Neuronal stem cell (in vitro differentiated cells): Measurements from ENCODE around the gene TMCC1.

ENCODE experiments used
- DNase-seq: peaks from one replicate; pipeline ENCODE4 v3.0.0-alpha.2; 2013; ENCODE audit warnings: low spot score
- H2AFZ ChIP-seq: one replicate; pipeline ENCODE4 v1.6.1; 2013; ENCODE audit warnings: mild to moderate bottlenecking, low read length, inconsistent platforms
- H2AK5ac ChIP-seq: 2 replicates; pipeline ENCODE4 v1.6.1; 2013; ENCODE audit warnings: low read depth, mild to moderate bottlenecking, inconsistent platforms, low read length, moderate library complexity, mixed read lengths
- H2BK120ac ChIP-seq: 2 replicates; pipeline ENCODE4 v1.6.1; 2013; ENCODE audit warnings: low read depth, mild to moderate bottlenecking, inconsistent platforms, low read length, moderate library complexity, mixed read lengths
- H2BK12ac ChIP-seq: one replicate; pipeline ENCODE4 v1.6.1; 2013; ENCODE audit warnings: low read length, inconsistent platforms
- H2BK15ac ChIP-seq: 2 replicates; pipeline ENCODE4 v1.6.1; 2013; ENCODE audit warnings: mild to moderate bottlenecking, low read length, inconsistent platforms, mixed read lengths
- H2BK5ac ChIP-seq: one replicate; pipeline ENCODE4 v1.6.1; 2013; ENCODE audit warnings: inconsistent platforms, mild to moderate bottlenecking, low read length, moderate library complexity
- H3K14ac ChIP-seq: one replicate; pipeline ENCODE4 v1.6.1; 2013; ENCODE audit warnings: low read length, inconsistent platforms
- H3K18ac ChIP-seq: 2 replicates; pipeline ENCODE4 v1.6.1; 2013; ENCODE audit warnings: low read length, inconsistent platforms
- H3K23ac ChIP-seq: 2 replicates; pipeline ENCODE4 v1.6.1; 2013; ENCODE audit warnings: low read depth, mild to moderate bottlenecking, mixed read lengths, low read length, inconsistent platforms; ENCODE audit not compliant: poor library complexity
- H3K27ac ChIP-seq: replicated peaks from 3 replicates; pipeline ENCODE4 v1.5.1; 2013; ENCODE audit warnings: low read length, inconsistent platforms
- H3K27me3 ChIP-seq, 3 experiments: 2 replicates each; pipeline ENCODE4 v1.6.1; 2013; ENCODE audit warnings: low read length in 3 of 3, mild to moderate bottlenecking in 2 of 3, inconsistent platforms in 1 of 3, low read depth in 1 of 3, mixed read lengths in 1 of 3, moderate library complexity in 1 of 3; ENCODE audit not compliant: control insufficient read depth in 3 of 3, insufficient read depth in 3 of 3
- H3K36me3 ChIP-seq, 2 donors: replicated peaks in 1 of 2; 2 replicates each; pipeline ENCODE4 v1.6.1; 2013; ENCODE audit warnings: low read length in 2 of 2; ENCODE audit not compliant: control insufficient read depth in 2 of 2, insufficient read depth in 2 of 2
- H3K4ac ChIP-seq: 2 replicates; pipeline ENCODE4 v1.6.1; 2013; ENCODE audit warnings: inconsistent platforms, mild to moderate bottlenecking, low read length, moderate library complexity
- H3K4me1 ChIP-seq, 2 donors: 1 replicate in 1 of 2; 2 replicates in 1 of 2; pipeline ENCODE4 v1.6.1; 2013; ENCODE audit warnings: low read length in 2 of 2, low read depth in 1 of 2; ENCODE audit not compliant: control insufficient read depth in 2 of 2, insufficient read depth in 1 of 2
- H3K4me2 ChIP-seq: one replicate; pipeline ENCODE4 v1.6.1; 2013; ENCODE audit warnings: mild to moderate bottlenecking, low read length, inconsistent platforms; ENCODE audit not compliant: insufficient read depth, poor library complexity, severe bottlenecking
- H3K4me3 ChIP-seq, 2 donors: 2 replicates each; pipeline ENCODE4 v1.5.1; 2013; ENCODE audit warnings: low read length in 2 of 2, mild to moderate bottlenecking in 2 of 2, inconsistent platforms in 1 of 2, moderate library complexity in 1 of 2
- H3K79me1 ChIP-seq: one replicate; pipeline ENCODE4 v1.6.1; 2013; ENCODE audit warnings: low read depth, mild to moderate bottlenecking, inconsistent platforms, low read length, moderate library complexity
- H3K9ac ChIP-seq: one replicate; pipeline ENCODE4 v1.6.1; 2013; ENCODE audit warnings: mild to moderate bottlenecking, low read depth, low read length, inconsistent platforms; ENCODE audit not compliant: poor library complexity
- H3K9me3 ChIP-seq, 2 donors: replicated peaks in 1 of 2; 2 replicates each; pipeline versions ENCODE3 to v1.6.1; 2013; ENCODE audit warnings: low read length in 2 of 2, mild to moderate bottlenecking in 2 of 2, inconsistent platforms in 1 of 2, low read depth in 1 of 2, mixed read lengths in 1 of 2, moderate library complexity in 1 of 2; ENCODE audit not compliant: control insufficient read depth in 2 of 2, insufficient read depth in 1 of 2
- H4K8ac ChIP-seq: one replicate; pipeline ENCODE4 v1.6.1; 2013; ENCODE audit warnings: low read depth, mild to moderate bottlenecking, inconsistent platforms, low read length, moderate library complexity
- H4K91ac ChIP-seq: one replicate; pipeline ENCODE4 v1.6.1; 2013; ENCODE audit warnings: low read length, low read depth, mild to moderate bottlenecking, inconsistent platforms; ENCODE audit not compliant: poor library complexity
- WGBS, 2 donors: extraction: QIAGEN DNeasy Blood & Tissue Kit; methylation state at CpG; one replicate each; pipeline ENCODE4 v1.1.7; 2013; ENCODE audit warnings: missing lambda C conversion rate in 2 of 2, mixed read lengths in 1 of 2; ENCODE audit not compliant: insufficient read length in 2 of 2, insufficient replicate concordance in 1 of 2; ENCODE audit errors: extremely low coverage in 2 of 2; 5-methylcytosine and 5-hydroxymethylcytosine counted together

TMCC1 gene

DNA sequence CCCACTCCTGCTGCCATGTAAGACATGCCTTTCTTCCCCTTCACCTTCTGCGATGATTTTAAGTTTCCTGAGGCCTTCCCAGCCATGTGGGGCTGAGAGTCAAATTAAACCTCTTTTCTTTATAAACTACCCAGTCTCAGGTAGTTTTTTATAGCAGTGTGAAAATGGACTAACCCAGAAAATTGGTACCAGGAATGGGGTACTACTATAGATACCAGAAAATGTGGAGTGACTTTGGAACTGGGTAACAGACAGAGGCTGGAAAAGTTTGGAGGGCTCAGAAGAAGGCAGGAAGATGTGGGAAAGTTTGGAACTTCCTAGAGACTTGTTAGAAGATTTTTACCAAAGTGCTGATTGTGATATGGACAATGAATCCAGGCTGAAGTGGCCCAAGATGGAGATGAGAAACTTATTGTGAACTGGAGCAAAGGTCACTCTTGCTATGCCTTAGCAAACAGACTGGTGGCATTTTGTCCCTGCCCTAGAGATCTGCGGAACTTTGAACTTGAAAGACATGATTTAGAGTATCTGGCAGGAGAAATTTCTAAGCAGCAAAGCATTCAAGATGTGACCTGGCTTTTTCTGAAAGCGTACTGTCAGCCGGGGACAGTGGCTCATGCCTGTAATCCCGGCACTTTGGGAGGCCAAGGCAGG lies 52.7 kb downstream of the TMCC1 start:
- H4K91ac ChIP-seq, result no peak overlapping the region
- H3K4ac ChIP-seq, result no peak overlapping the region
- H3K36me3 ChIP-seq, result peaks cover 0 to 4% of the 10 kb centered on the region in 2 donors
- no peak overlapping the region for H2AFZ ChIP-seq
- H3K4me3 ChIP-seq, result no peak overlapping the region
- H2BK120ac ChIP-seq, result no peak overlapping the region
- no peak for DNase-seq
- no peak overlapping the region for H2BK12ac ChIP-seq
- no peaks in the 10 kb centered on the region for H3K27me3 ChIP-seq
- H3K79me1 ChIP-seq, result no peaks in the 10 kb centered on the region
- WGBS, 2 donors, result no CpG with 5 or more reads among the region's 5 CpGs
- peaks cover 3 to 23% of the 10 kb centered on the region in 2 donors for H3K9me3 ChIP-seq
- H3K23ac ChIP-seq, result no peak overlapping the region
- H2BK5ac ChIP-seq, result no peak overlapping the region
- H3K9ac ChIP-seq, result no peak overlapping the region
- no peak overlapping the region for H2AK5ac ChIP-seq
- no peak overlapping the region for H3K4me2 ChIP-seq
- no peak overlapping the region for H3K14ac ChIP-seq
- H3K4me1 ChIP-seq, result peaks cover 6 to 12% of the 10 kb centered on the region in 2 donors
- H3K18ac ChIP-seq, result no peak overlapping the region
- no peak overlapping the region for H4K8ac ChIP-seq
- H3K27ac ChIP-seq, result no peak overlapping the region
- no peak overlapping the region for H2BK15ac ChIP-seq

DNA sequence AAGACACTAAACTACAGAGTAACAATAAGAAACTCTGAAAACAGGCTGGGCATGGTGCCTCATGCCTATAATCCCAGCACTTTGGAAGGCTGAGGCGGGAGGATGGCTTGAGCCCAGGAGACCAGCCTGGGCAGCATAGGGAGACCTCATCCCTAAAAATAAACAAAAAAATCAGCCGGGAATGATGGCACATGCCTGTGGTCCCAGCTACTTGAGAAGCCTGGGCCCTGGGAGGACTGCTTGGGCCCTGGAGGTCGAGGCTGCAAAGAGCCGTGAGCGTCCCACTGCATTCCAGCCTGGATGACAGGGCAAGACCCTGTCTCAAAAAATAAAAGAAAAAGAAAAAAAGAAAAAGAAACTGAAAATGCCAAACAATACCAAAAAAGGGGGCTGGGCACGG lies 55.4 kb downstream of the TMCC1 start:
- Histone ChIP-seq H3K27ac (no peak overlapping the region), H2BK15ac (no peak overlapping the region), H2BK120ac (no peak overlapping the region)

DNA sequence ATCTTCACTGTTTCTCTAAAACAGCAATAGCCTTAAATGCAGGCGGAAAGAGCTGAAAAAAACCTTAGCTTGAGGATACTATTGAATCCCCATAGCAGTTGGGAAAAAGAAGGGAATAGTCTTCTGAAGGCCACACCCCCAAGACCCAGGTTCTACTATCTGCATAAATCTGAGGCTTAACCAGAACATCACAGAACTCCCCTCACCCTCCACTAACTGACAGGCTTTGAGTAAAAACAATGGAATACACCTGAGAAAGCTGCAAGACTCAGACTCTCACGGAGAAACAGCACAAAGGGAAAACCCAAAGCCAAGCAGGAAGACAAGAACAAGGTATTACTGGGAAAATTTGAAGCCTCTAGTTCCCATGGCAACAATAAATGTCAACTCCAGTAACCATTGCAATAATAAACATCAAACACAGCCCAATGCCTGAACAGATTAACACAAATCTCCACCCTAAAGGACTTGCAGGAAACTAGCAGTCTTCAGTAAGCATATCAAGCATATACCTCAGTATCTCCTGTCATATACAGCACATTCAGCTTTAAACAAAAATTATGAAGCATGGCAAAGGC lies 56.4 kb downstream of the TMCC1 start:
- H3K18ac ChIP-seq, result no peak overlapping the region
- H3K9me3 ChIP-seq, result peaks cover under 1 to 12% of the 10 kb centered on the region in 2 donors
- no peak overlapping the region for H2BK15ac ChIP-seq
- no peak overlapping the region for H2BK5ac ChIP-seq
- no peak overlapping the region for H3K4me3 ChIP-seq
- H3K9ac ChIP-seq, result no peak overlapping the region
- H4K8ac ChIP-seq, result no peak overlapping the region
- no peak overlapping the region for H2AFZ ChIP-seq
- H3K79me1 ChIP-seq, result no peaks in the 10 kb centered on the region
- peak overlapping the region; percentile 11 for H3K27ac ChIP-seq
- H3K27me3 ChIP-seq, result no peaks in the 10 kb centered on the region
- no peak overlapping the region for H2BK120ac ChIP-seq
- no peak for DNase-seq
- H3K4me1 ChIP-seq, result peaks cover 6 to 12% of the 10 kb centered on the region in 2 donors
- no peak overlapping the region for H2AK5ac ChIP-seq
- WGBS, 2 donors, result no CpG with 5 or more reads among the region's 2 CpGs
- peaks cover 0 to 4% of the 10 kb centered on the region in 2 donors for H3K36me3 ChIP-seq
- H3K14ac ChIP-seq, result no peak overlapping the region
- no peak overlapping the region for H3K23ac ChIP-seq
- H3K4me2 ChIP-seq, result peak overlapping the region; percentile 15
- H2BK12ac ChIP-seq, result no peak overlapping the region
- no peak overlapping the region for H4K91ac ChIP-seq
- H3K4ac ChIP-seq, result no peak overlapping the region

More for the DNA sequence above, 55.4 kb downstream of the TMCC1 start:
- no peaks in the 10 kb centered on the region for H3K79me1 ChIP-seq
- no peak overlapping the region for H3K23ac ChIP-seq
- WGBS, 2 donors, result no CpG with 5 or more reads among the region's 6 CpGs
- no peak for DNase-seq
- no peak overlapping the region for H4K8ac ChIP-seq
- no peak overlapping the region for H3K4ac ChIP-seq
- no peak overlapping the region for H2AFZ ChIP-seq
- H3K18ac ChIP-seq, result no peak overlapping the region
- no peak overlapping the region for H3K9ac ChIP-seq
- H3K14ac ChIP-seq, result no peak overlapping the region
- H2BK5ac ChIP-seq, result no peak overlapping the region
- H2AK5ac ChIP-seq, result no peak overlapping the region
- no peak overlapping the region for H3K4me3 ChIP-seq
- H3K36me3 ChIP-seq, result peaks cover 0 to 4% of the 10 kb centered on the region in 2 donors
- H3K4me1 ChIP-seq, result peaks cover 6 to 12% of the 10 kb centered on the region in 2 donors
- no peak overlapping the region for H3K4me2 ChIP-seq
- H2BK12ac ChIP-seq, result no peak overlapping the region
- H3K9me3 ChIP-seq, result peaks cover 3 to 17% of the 10 kb centered on the region in 2 donors
- no peak overlapping the region for H4K91ac ChIP-seq
- no peaks in the 10 kb centered on the region for H3K27me3 ChIP-seq

DNA sequence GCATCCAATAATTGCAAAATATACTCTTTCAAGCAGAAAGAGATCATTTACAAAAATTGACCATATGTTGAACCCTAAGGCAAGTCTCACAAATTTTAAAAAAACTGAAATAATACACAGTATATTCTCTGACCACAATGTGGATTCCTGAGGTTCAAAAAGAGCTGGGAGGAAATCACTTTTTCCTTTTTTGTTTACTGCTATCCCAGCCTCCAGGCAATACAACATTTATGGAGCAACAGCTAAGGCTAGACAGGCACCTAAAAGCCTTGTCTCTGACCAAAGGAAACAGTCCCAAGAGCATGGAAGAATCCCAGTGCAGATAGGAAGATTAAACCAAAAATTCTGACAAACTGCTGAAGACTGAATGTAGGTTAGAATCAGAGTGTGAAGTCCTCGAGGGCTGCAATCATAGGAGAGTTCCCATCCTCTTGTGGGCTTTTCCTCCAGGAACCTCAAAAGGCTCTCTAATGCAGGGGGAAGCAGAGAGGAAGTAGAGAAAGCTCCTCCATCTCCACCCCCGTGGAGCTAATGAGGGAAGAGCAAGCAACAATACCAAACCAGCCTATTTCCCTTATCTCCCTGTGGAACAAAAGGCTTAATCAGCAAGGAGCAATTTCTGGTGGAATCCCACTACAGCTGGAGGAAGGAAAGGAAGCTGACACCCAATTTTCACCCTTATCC lies 57.0 kb downstream of the TMCC1 start:
- Histone ChIP-seq H3K4me3 (no peak overlapping the region), H3K36me3 (peaks cover 0 to 4% of the 10 kb centered on the region in 2 donors)
- no CpG with 5 or more reads among the region's 2 CpGs for WGBS, 2 donors

More for the DNA sequence above, 57.0 kb downstream of the TMCC1 start:
- H3K9me3 ChIP-seq, result peaks cover 0 to 10% of the 10 kb centered on the region in 2 donors
- H2AK5ac ChIP-seq, result no peak overlapping the region
- no peak overlapping the region for H2BK12ac ChIP-seq
- H2AFZ ChIP-seq, result no peak overlapping the region
- H3K79me1 ChIP-seq, result no peaks in the 10 kb centered on the region
- no peak overlapping the region for H3K23ac ChIP-seq
- peak overlapping the region; percentile 0 for H3K27ac ChIP-seq
- no peak overlapping the region for H3K4ac ChIP-seq
- no peak overlapping the region for H3K9ac ChIP-seq
- H3K27me3 ChIP-seq, result no peaks in the 10 kb centered on the region
- H3K18ac ChIP-seq, result no peak overlapping the region
- peaks cover 6 to 12% of the 10 kb centered on the region in 2 donors for H3K4me1 ChIP-seq
- no peak overlapping the region for H4K91ac ChIP-seq
- H2BK5ac ChIP-seq, result no peak overlapping the region
- no peak overlapping the region for H4K8ac ChIP-seq
- H3K14ac ChIP-seq, result no peak overlapping the region
- H3K4me2 ChIP-seq, result no peak overlapping the region
- DNase-seq, result peak; percentile 14
- H2BK120ac ChIP-seq, result no peak overlapping the region
- H2BK15ac ChIP-seq, result no peak overlapping the region
